T-helper 2 cell treated with Interferon-gamma antibody and Interleukin-4, amounts not matched to agents 5 μg/mL and 100 μg/mL, for 36 hours (primary cell): ENCODE measurements around the gene TRIM75.
"Not testable (repeated sequence)": the region's sequence is repeated elsewhere in the genome, so short reads cannot be mapped to it uniquely, and the experiment has no call there.

Source experiments
- DNase-seq: peaks from one replicate; pipeline ENCODE4 v3.0.0; 2021; ENCODE audit warnings: low spot score
- H3K27ac Mint-ChIP-seq: one replicate; pipeline ENCODE4 v1.8.0; 2021; ENCODE audit warnings: mild to moderate bottlenecking, mixed read lengths
- H3K27me3 Mint-ChIP-seq: one replicate; pipeline ENCODE4 v1.8.0; 2021; ENCODE audit warnings: low read depth, mixed read lengths
- H3K36me3 Mint-ChIP-seq: one replicate; pipeline ENCODE4 v1.8.0; 2021; ENCODE audit warnings: low read depth, mixed read lengths
- H3K4me1 Mint-ChIP-seq: one replicate; pipeline ENCODE4 v1.8.0; 2021; ENCODE audit warnings: low read depth, mixed read lengths
- H3K4me3 Mint-ChIP-seq: one replicate; pipeline ENCODE4 v1.8.0; 2022; ENCODE audit warnings: mild to moderate bottlenecking, moderate library complexity, mixed read lengths
- H3K9me3 Mint-ChIP-seq: one replicate; pipeline ENCODE4 v1.8.0; 2021; ENCODE audit warnings: mixed read lengths

TRIM75 gene

GRCh38 chr4:165048170-165048569 lies 5.5 kb upstream of the TRIM75 start:
- H3K36me3 Mint-ChIP-seq: no peaks in the 10 kb centered on the region
- H3K27me3 Mint-ChIP-seq: no peaks in the 10 kb centered on the region
- H3K9me3 Mint-ChIP-seq: no peaks in the 10 kb centered on the region
- no peak for DNase-seq
- H3K27ac Mint-ChIP-seq: no peak overlapping the region
- no peak overlapping the region for H3K4me3 Mint-ChIP-seq
- no peaks in the 10 kb centered on the region for H3K4me1 Mint-ChIP-seq

DNA sequence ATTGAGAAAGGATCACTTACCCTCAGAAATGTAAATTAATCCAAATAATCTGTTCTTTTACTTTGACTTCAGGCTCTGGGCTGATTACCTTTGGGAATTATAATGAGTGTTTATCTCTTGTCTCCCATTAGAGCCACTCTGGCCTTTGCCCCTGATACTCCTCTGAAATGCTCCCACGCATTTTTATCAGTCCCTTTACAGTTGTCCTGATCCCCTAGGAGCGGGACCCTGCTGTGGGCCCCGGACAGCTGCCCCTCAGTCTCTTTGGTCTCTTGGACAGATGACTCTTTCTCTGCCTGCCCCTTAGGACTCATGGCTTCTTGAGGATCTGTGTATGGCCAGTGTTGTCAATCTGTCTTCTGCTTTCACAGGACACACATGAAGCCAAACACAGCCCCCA lies 1.0 kb upstream of the TRIM75 start:
- Mint-ChIP-seq H3K4me1 (no peaks in the 10 kb centered on the region), H3K4me3 (no peak overlapping the region), H3K27ac (no peak overlapping the region), H3K36me3 (no peaks in the 10 kb centered on the region), H3K9me3 (no peaks in the 10 kb centered on the region), H3K27me3 (no peaks in the 10 kb centered on the region)
- DNase-seq: no peak

GRCh38 chr4:165055601-165056000 lies 1.9 kb downstream of the TRIM75 start:
- Mint-ChIP-seq H3K4me3 (no peak overlapping the region), H3K9me3 (no peaks in the 10 kb centered on the region), H3K36me3 (no peaks in the 10 kb centered on the region), H3K27me3 (no peaks in the 10 kb centered on the region), H3K27ac (no peak overlapping the region), H3K4me1 (no peaks in the 10 kb centered on the region)
- DNase-seq: no peak

DNA sequence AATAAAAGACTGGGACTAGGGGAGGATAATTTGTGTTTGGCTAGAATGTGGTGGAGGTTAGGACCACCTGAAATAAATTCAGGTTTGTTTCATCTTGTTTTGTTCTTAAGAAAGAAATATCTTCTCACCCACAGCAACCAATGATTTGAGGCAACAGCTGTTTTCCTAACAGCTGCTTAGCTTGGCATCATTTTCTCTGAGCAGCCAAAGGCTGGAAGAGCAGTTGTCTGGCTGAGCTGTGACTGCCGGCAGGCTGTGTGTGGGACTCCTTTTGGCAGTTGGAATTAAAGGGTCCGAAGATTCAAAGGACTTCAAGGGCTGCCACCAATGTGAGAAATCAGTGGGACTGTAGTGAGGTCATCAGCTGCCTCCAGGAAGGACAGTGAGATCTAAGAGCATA lies 5.0 kb downstream of the TRIM75 start:
- H3K27me3 Mint-ChIP-seq: no peaks in the 10 kb centered on the region
- no peak overlapping the region for H3K27ac Mint-ChIP-seq
- no peaks in the 10 kb centered on the region for H3K9me3 Mint-ChIP-seq
- no peak for DNase-seq
- H3K4me1 Mint-ChIP-seq: no peaks in the 10 kb centered on the region
- no peak overlapping the region for H3K4me3 Mint-ChIP-seq
- H3K36me3 Mint-ChIP-seq: no peaks in the 10 kb centered on the region

- DNase-seq: no peak
- no peaks in the 10 kb centered on the region for H3K27me3 Mint-ChIP-seq
- no peak overlapping the region for H3K27ac Mint-ChIP-seq
- H3K4me1 Mint-ChIP-seq: no peaks in the 10 kb centered on the region
- no peak overlapping the region for H3K4me3 Mint-ChIP-seq
- no peaks in the 10 kb centered on the region for H3K9me3 Mint-ChIP-seq
- no peaks in the 10 kb centered on the region for H3K36me3 Mint-ChIP-seq
Observed at GRCh38 chr4:165059386-165059785, 5.7 kb downstream of the TRIM75 start.

DNA sequence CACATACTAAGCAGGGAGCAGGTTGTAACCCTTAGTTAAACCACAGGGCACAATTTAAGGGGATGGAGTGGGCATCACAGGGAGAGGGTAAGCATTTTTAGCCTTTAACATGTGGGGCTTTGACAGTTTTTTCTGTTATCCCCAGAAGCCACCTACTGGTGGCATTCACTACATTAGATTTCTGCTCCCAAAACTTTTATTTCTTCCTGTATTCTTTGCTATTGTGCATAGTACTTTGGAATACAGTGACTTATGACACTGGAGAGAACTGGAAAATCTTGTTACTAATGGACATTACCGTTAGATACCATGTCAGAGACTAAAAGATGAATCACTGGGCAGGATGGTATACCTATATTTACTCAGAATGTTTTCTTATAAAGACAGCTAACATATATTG lies 7.3 kb downstream of the TRIM75 start:
- no peaks in the 10 kb centered on the region for H3K9me3 Mint-ChIP-seq
- H3K4me1 Mint-ChIP-seq: no peaks in the 10 kb centered on the region
- H3K4me3 Mint-ChIP-seq: no peak overlapping the region
- DNase-seq: no peak
- H3K27me3 Mint-ChIP-seq: no peaks in the 10 kb centered on the region
- H3K27ac Mint-ChIP-seq: no peak overlapping the region
- H3K36me3 Mint-ChIP-seq: no peaks in the 10 kb centered on the region

DNA sequence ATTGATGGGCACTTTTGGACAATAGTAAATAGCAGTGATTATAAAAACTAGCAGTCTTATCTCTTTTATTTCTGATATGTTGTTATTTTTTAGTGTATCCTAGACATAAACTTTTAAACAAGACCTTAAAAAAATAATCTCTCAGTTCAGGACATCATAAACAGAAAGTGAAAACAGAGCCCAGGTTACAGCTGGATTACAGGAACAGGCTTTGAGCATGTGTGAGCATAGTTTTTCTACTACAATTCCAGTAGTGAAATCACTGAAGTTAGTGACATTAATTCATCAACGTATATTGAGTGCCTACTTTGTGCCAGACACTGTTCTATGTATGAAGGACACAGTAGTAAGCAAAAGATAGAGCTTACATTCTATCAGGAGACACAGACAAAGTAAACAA lies 16.9 kb downstream of the TRIM75 start:
- DNase-seq: no peak
- H3K9me3 Mint-ChIP-seq: no peaks in the 10 kb centered on the region
- no peaks in the 10 kb centered on the region for H3K36me3 Mint-ChIP-seq
- H3K4me3 Mint-ChIP-seq: no peak overlapping the region
- no peak overlapping the region for H3K27ac Mint-ChIP-seq
- no peaks in the 10 kb centered on the region for H3K4me1 Mint-ChIP-seq
- no peaks in the 10 kb centered on the region for H3K27me3 Mint-ChIP-seq

DNA sequence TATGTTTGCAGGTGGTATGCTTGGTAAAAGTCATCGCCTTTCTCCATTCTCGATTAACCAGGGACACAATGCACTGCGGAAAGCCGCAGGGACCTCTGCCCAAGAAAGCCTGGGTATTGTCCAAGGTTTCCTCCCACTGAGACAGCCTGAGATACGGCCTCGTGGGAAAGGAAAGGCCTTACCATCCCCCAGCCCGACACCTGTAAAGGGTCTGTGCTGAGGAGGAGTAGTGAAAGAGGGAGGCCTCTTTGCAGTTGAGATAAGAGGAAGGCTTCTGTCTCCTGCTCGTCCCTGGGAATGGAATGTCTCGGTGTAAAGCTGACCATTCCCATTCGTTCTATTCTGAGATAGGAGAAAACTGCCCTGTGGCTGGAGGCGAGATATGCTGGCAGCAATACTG lies 19.7 kb downstream of the TRIM75 start:
- H3K4me1 Mint-ChIP-seq, H3K4me3 Mint-ChIP-seq, DNase-seq, H3K27ac Mint-ChIP-seq, H3K36me3 Mint-ChIP-seq, H3K9me3 Mint-ChIP-seq, H3K27me3 Mint-ChIP-seq: not testable (repeated sequence)

DNA sequence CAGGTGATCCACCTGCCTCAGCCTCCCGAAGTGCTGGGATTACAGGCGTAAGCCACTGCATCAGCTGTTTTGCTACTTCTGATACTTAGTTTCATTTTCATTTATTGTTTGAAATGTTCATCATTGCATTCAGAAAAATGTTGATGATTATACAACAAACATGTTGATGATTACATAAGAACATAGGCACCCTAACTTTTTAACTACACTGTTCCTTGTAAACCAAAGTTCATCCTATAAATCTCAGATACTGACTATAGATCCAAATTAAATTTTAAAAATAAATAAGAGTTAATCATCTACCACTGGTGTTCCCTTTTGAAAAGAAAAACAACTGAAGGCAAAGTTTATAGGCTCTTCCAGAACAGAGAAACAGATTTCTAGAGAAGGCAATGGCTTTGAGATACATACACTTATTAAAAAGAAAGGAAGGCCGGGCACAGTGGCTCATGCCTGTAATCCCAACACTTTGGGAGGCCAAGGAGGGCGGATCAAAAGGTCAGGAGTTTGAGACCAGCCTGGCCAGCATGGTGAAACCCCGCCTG lies 23.4 kb downstream of the TRIM75 start:
- Mint-ChIP-seq H3K9me3 (no peaks in the 10 kb centered on the region), H3K27me3 (no peaks in the 10 kb centered on the region), H3K36me3 (peaks cover 9% of the 10 kb centered on the region), H3K4me3 (no peak overlapping the region), H3K27ac (no peak overlapping the region), H3K4me1 (peaks cover 3% of the 10 kb centered on the region)
- no peak for DNase-seq

GRCh38 chr4:165079476-165079875 lies 25.8 kb downstream of the TRIM75 start:
- DNase-seq: no peak
- Mint-ChIP-seq H3K9me3 (no peaks in the 10 kb centered on the region), H3K4me3 (no peak overlapping the region), H3K27me3 (no peaks in the 10 kb centered on the region), H3K4me1 (peaks cover 3% of the 10 kb centered on the region), H3K36me3 (peaks cover 9% of the 10 kb centered on the region), H3K27ac (no peak overlapping the region)

DNA sequence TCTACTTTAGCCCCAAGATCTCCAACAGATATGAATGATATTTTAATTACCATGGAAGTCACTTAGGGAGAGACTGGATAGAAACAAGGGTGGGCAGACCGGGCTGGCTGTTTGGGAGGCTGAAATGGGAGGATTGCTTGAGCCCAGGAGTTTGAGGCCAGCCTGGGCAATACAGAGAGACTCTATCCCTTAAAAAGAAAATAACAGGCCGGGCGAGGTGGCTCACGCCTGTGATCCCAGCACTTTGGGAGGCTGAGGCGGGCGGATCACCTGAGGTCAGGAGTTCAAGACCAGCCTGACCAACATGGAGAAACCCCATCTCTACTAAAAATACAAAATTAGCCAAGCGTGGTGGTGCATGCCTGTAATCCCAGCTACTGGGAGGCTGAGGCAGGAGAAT lies 31.1 kb downstream of the TRIM75 start:
- not testable (repeated sequence) for H3K27ac Mint-ChIP-seq, H3K9me3 Mint-ChIP-seq, H3K27me3 Mint-ChIP-seq, H3K4me3 Mint-ChIP-seq, DNase-seq, H3K4me1 Mint-ChIP-seq
- peaks cover 10% of the 10 kb centered on the region for H3K36me3 Mint-ChIP-seq

DNA sequence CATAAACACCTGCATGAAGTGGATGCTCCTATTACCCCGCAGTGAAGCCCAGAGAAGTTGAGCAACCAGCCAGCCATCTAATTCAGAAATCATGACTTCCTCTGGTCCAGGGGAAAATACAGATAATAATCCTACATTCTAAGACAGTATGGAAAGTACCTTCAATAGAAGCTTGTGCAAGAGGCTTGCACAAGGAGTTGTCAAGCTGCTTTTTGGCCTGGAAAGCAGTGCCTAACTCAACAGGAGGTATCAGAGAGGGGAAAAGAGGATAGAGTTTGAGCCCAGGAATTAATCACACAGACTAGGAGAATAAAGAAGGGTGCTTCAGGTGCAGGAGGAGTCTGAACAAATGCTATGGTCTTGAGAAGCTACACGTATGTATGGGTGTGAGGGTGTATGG lies 32.3 kb downstream of the TRIM75 start:
- Mint-ChIP-seq H3K27me3 (no peaks in the 10 kb centered on the region), H3K4me3 (no peak overlapping the region), H3K27ac (no peak overlapping the region), H3K4me1 (no peaks in the 10 kb centered on the region), H3K36me3 (peaks cover 7% of the 10 kb centered on the region), H3K9me3 (no peaks in the 10 kb centered on the region)
- DNase-seq: no peak

DNA sequence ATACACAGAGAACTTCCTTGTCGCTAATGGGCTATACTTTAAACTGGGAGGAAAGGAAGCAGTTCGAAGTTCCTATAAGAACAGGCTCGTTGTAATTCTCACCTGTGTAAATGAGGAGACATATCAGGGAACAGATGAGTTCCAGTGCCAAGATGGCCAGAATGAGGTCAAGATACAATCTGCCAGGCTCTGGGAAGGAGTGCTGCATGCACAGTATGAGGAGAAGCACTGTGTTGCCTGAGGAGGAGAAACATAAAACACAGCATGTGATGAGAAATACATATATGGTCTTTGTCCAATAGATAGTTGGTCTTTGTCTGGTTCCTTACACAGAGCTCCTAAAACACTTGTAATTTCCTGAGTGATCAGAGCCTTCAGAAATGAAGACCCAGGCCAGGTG lies 34.7 kb downstream of the TRIM75 start:
- Mint-ChIP-seq H3K4me3 (no peak overlapping the region), H3K36me3 (peaks cover 10% of the 10 kb centered on the region), H3K4me1 (no peaks in the 10 kb centered on the region), H3K27me3 (no peaks in the 10 kb centered on the region), H3K9me3 (no peaks in the 10 kb centered on the region), H3K27ac (no peak overlapping the region)
- DNase-seq: no peak

DNA sequence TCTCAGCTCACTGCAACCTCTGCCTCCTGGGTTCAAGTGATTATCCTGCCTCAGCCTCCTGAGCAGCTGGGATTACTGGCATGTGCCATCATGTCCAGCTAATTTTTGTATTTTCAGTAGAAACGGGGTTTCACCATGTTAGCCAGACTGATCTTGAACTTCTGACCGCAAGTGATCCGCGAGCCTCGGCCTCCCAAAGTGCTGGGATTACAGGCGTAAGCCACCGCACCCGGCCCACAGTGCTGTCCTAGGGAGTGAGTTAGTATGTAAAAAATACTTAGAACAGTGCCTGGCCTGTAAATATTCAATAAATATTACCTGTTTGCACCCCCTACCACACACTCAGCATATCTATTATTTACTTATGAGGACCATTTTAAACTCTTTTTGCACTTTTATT lies 38.5 kb downstream of the TRIM75 start:
- H3K27ac Mint-ChIP-seq, DNase-seq, H3K27me3 Mint-ChIP-seq, H3K36me3 Mint-ChIP-seq, H3K9me3 Mint-ChIP-seq, H3K4me3 Mint-ChIP-seq, H3K4me1 Mint-ChIP-seq: not testable (repeated sequence)

DNA sequence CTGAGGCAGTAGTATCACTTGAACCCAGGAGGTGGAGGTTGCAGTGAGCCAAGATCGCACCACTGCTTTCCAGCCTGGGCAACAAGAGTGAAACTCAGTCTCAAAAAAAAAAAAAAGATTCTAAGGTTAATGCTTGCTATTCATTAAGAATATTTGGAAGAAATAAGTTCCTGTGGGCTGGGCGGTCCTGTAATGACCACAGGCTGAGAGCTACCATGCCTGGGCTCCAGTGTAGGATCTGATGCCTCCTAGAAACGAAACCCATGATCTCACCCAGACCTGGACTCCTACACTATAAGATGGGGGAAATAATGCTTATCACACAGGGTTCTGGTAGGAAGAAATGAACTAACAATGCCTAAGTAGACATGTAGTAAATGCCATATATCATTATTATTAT lies 41.2 kb downstream of the TRIM75 start:
- H3K4me3 Mint-ChIP-seq: no peak overlapping the region
- no peaks in the 10 kb centered on the region for H3K27me3 Mint-ChIP-seq
- H3K4me1 Mint-ChIP-seq: no peaks in the 10 kb centered on the region
- no peaks in the 10 kb centered on the region for H3K9me3 Mint-ChIP-seq
- H3K36me3 Mint-ChIP-seq: peaks cover 3% of the 10 kb centered on the region
- no peak overlapping the region for H3K27ac Mint-ChIP-seq
- DNase-seq: no peak
